HEK293T (cell line): ENCODE results near the gene CADM2.

Experiments
- CTCF ChIA-PET: fragments of 350-600 bp; formaldehyde crosslinking; extraction: SDS; loops from one replicate; lab custom pipeline; 2021; ENCODE audit warnings: antibody characterized with exemption, inconsistent platforms; lab: Yijun Ruan, JAX
- POLR2A ChIA-PET: fragments of 350-600 bp; formaldehyde crosslinking; extraction: SDS; loops from one replicate; lab custom pipeline; 2020; ENCODE audit warnings: antibody characterized with exemption, inconsistent platforms; lab: Yijun Ruan, JAX
- DNase-seq: peaks from one replicate; pipeline ENCODE4 v3.0.0; 2012; ENCODE audit warnings: mixed read lengths; ENCODE audit errors: extremely low spot score
- ARNT ChIP-seq: fragments of 450-650 bp; IDR thresholded peaks from 2 replicates; pipeline ENCODE4 v1.6.1; 2017; ENCODE audit warnings: mild to moderate bottlenecking
- BHLHE40 ChIP-seq: fragments of 450-650 bp; IDR thresholded peaks from 2 replicates; pipeline ENCODE4 v1.6.1; 2016; ENCODE audit warnings: mild to moderate bottlenecking, moderate library complexity, borderline replicate concordance
- CTBP1 ChIP-seq: fragments of 450-650 bp; IDR thresholded peaks from 2 replicates; pipeline ENCODE4 v1.6.1; 2016; ENCODE audit warnings: borderline replicate concordance
- ELF4 ChIP-seq: fragments of 450-650 bp; IDR thresholded peaks from 2 replicates; pipeline ENCODE4 v1.6.1; 2017; ENCODE audit warnings: antibody characterized with exemption
- FOXA1 ChIP-seq: fragments of 450-650 bp; IDR thresholded peaks from 2 replicates; pipeline ENCODE4 v1.6.1; 2016; ENCODE audit warnings: mild to moderate bottlenecking
- FOXK2 ChIP-seq: fragments of 450-650 bp; IDR thresholded peaks from 2 replicates; pipeline ENCODE4 v1.6.1; 2016; ENCODE audit warnings: mild to moderate bottlenecking
- FOXM1 ChIP-seq: fragments of 450-650 bp; IDR thresholded peaks from 2 replicates; pipeline ENCODE4 v1.6.1; 2017; ENCODE audit warnings: mild to moderate bottlenecking, borderline replicate concordance
- HDGF ChIP-seq: fragments of 450-650 bp; IDR thresholded peaks from 2 replicates; pipeline ENCODE4 v1.6.1; 2017; ENCODE audit warnings: antibody characterized with exemption, borderline replicate concordance
- L3MBTL2 ChIP-seq: fragments of 450-650 bp; conservative IDR thresholded peaks from 2 replicates; pipeline ENCODE4 v1.6.1; 2016; ENCODE audit warnings: mild to moderate bottlenecking
- LEF1 ChIP-seq: fragments of 450-650 bp; IDR thresholded peaks from 2 replicates; pipeline ENCODE4 v1.6.1; 2017; ENCODE audit warnings: mild to moderate bottlenecking, borderline replicate concordance
- NFRKB ChIP-seq: fragments of 450-650 bp; IDR thresholded peaks from 2 replicates; pipeline ENCODE4 v1.6.1; 2016; ENCODE audit warnings: mild to moderate bottlenecking, moderate library complexity
- PKNOX1 ChIP-seq: fragments of 450-650 bp; IDR thresholded peaks from 2 replicates; pipeline ENCODE4 v1.6.1; 2016
- SP1 ChIP-seq: fragments of 450-650 bp; IDR thresholded peaks from 2 replicates; pipeline ENCODE4 v1.6.1; 2017
- SUZ12 ChIP-seq: fragments of 450-650 bp; IDR thresholded peaks from 2 replicates; pipeline ENCODE4 v1.6.1; 2016; ENCODE audit warnings: mild to moderate bottlenecking
- TARDBP ChIP-seq: fragments of 450-650 bp; IDR thresholded peaks from 2 replicates; pipeline ENCODE4 v1.6.1; 2016
- ZNF384 ChIP-seq: fragments of 450-650 bp; IDR thresholded peaks from 2 replicates; pipeline ENCODE4 v1.6.1; 2016

CADM2 gene

GRCh38 chr3:85164436-85164835, 205.6 kb downstream of the CADM2 start:
- no peak for TF ChIP-seq FOXM1
- ChIA-PET CTCF (no interaction called here), POLR2A (no interaction called here)
- DNase-seq = no peak

- DNase-seq = no peak
- TF ChIP-seq PKNOX1 = no peak
- no peak for TF ChIP-seq SP1
- TF ChIP-seq TARDBP = no peak
- TF ChIP-seq CTBP1 = no peak
- no peak for TF ChIP-seq BHLHE40
- no peak for TF ChIP-seq HDGF
- TF ChIP-seq LEF1 = no peak
- no peak for TF ChIP-seq ARNT
- TF ChIP-seq FOXK2 = no peak
- TF ChIP-seq NFRKB = no peak
- TF ChIP-seq ZNF384 = no peak
- TF ChIP-seq FOXM1 = no peak
- no peak for TF ChIP-seq ELF4
- no peak for TF ChIP-seq FOXA1
- no peak for TF ChIP-seq L3MBTL2
- no peak for TF ChIP-seq SUZ12
- ChIA-PET CTCF (no interaction called here), POLR2A (no interaction called here)
These were observed 208.8 kb downstream of the CADM2 start for GRCh38 chr3:85167576-85167975.

DNA sequence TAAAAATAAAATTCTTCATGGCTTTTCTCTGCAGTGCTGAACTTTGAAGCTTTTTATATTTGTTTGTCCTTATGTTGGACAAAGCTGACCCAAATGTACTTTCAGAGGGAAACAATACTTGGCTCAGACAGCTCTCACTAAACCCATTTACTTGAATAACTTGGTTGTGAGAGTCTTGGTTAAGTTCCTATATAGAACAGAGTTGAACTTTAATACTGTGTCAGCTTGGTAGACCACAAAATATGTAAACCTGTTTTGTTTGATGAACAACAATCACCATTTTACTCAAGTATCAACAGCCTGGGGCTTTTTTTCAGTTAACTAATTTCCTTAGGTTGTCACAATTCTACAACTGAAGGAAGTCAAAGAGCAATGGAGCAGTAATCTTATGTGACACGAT, 211.9 kb downstream of the CADM2 start:
- ChIA-PET CTCF (no interaction called here), POLR2A (no interaction called here)
- TF ChIP-seq PKNOX1 (no peak), FOXK2 (no peak), ELF4 (no peak), SP1 (no peak)
- no peak for DNase-seq

DNA sequence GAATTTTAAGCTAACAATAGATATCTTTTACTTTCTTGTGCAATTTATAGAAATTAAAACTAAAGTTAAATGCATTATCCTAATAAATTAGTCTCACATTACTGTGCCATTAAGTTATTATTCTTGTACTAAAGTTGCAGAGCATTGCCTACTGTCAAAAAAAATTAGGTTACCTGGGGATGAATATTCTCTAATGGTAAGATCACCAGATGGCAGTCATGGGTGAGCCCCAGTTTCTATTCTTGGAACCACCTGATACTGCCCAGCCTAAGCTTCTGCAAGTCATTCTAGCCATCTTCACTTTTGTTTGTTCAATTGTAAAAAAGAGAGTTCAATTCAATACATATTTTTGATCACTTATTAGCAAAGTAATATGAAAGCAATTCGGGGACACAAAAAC, 213.2 kb downstream of the CADM2 start:
- ChIA-PET POLR2A (no interaction called here), CTCF (no interaction called here)
- no peak for TF ChIP-seq PKNOX1
- TF ChIP-seq ARNT = no peak
- TF ChIP-seq L3MBTL2 = no peak
- TF ChIP-seq ELF4 = no peak
- TF ChIP-seq SP1 = no peak
- TF ChIP-seq SUZ12 = no peak
- TF ChIP-seq FOXM1 = no peak
- no peak for TF ChIP-seq FOXK2
- TF ChIP-seq ZNF384 = no peak
- TF ChIP-seq NFRKB = no peak
- TF ChIP-seq LEF1 = no peak

GRCh38 chr3:85176799-85177198, 218.0 kb downstream of the CADM2 start:
- ChIA-PET CTCF (no interaction called here), POLR2A (no interaction called here)
- TF ChIP-seq BHLHE40 = no peak
- no peak for TF ChIP-seq SUZ12
- no peak for TF ChIP-seq TARDBP
- no peak for TF ChIP-seq HDGF
- TF ChIP-seq FOXM1 = no peak
- TF ChIP-seq PKNOX1 = no peak
- no peak for TF ChIP-seq L3MBTL2
- TF ChIP-seq FOXK2 = no peak
- no peak for TF ChIP-seq NFRKB
- no peak for TF ChIP-seq ELF4
- no peak for TF ChIP-seq ARNT
- no peak for TF ChIP-seq ZNF384
- no peak for TF ChIP-seq LEF1
- no peak for TF ChIP-seq CTBP1
- TF ChIP-seq FOXA1 = no peak
- no peak for TF ChIP-seq SP1
- no peak for DNase-seq

More for the DNA sequence above, 213.2 kb downstream of the CADM2 start:
- no peak for DNase-seq

- ChIA-PET POLR2A (no interaction called here), CTCF (no interaction called here)
- no peak for TF ChIP-seq SP1
- TF ChIP-seq HDGF = no peak
- TF ChIP-seq NFRKB = no peak
- no peak for TF ChIP-seq PKNOX1
- no peak for TF ChIP-seq BHLHE40
- no peak for TF ChIP-seq SUZ12
- no peak for TF ChIP-seq CTBP1
- TF ChIP-seq FOXA1 = no peak
- TF ChIP-seq FOXM1 = no peak
- TF ChIP-seq FOXK2 = no peak
- TF ChIP-seq L3MBTL2 = no peak
- TF ChIP-seq LEF1 = no peak
- TF ChIP-seq TARDBP = no peak
- no peak for TF ChIP-seq ZNF384
- TF ChIP-seq ELF4 = no peak
- no peak for TF ChIP-seq ARNT
- DNase-seq = no peak
These were observed 224.4 kb downstream of the CADM2 start for GRCh38 chr3:85182975-85183752.
